Midbrain (tissue), 1 donor: ENCODE measurements around the gene NMRAL1.

ENCODE experiments used
- DNase-seq: peaks from one replicate; lab custom pipeline; 2025; lab: John Stamatoyannopoulos, UW

Gene NMRAL1

DNA sequence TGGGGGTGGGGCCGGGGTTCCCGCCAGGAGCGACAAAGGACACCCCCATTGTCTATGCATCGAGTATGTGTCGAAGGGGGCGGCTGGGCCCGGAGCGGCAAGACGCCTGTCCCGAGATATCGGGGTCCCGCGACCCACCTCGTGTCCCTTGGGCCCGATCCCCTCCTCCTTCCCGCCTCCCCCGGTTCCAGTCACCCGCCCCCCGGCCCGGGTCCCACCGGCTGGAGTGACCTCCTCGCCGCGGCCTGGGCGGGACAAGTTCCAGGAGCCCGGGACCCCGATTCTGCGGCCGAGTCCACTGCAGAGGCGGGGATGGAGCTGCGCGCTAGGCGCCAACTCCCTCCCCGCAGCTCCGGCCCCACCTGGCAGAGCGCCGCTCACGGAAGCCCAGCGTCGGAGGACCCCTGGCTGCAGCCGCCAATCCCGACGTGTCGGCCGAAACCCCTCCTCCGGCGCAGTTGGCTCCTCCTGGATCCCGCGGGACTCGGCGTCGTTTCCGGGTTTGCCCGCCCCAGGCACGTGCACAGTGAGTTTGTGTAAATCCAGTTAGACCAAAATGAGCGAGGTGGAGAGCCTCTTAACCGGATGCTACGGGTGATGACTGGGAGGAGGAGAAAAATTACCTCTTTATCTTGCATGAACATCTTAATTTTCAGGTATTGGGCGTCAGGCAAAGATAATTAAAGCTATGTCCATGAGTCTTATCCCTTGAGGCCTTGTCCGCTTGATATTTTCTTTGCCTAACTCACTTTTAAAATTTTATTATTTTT lies at the start of gene NMRAL1:
TSS of gene NMRAL1 (minus strand) at position 434 of the 770 bp plus-strand sequence. CDS start 493 bp downstream, outside the sequence.
- peak; percentile 71 for DNase-seq

DNA sequence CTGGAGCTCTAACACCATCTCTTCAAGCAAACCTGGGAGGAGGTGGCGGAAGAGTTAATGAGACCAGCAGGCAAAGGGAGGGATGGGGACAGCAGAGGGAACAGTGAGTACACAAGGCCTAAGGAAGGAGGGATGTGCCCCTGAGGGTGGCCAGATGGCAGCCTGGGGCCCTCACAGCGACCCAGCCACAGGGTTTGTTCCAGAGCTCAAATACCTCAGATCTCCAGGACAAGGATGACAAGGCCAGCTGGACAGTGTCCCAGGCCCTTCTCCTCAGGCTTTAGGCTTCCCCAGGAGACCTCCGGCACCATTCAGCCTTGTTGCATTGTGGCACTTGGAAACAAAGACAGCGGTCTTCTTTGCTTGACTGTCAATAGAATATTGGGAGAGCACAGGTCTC lies 49.3 kb upstream of the NMRAL1 start:
- peak; percentile 62 for DNase-seq

DNA sequence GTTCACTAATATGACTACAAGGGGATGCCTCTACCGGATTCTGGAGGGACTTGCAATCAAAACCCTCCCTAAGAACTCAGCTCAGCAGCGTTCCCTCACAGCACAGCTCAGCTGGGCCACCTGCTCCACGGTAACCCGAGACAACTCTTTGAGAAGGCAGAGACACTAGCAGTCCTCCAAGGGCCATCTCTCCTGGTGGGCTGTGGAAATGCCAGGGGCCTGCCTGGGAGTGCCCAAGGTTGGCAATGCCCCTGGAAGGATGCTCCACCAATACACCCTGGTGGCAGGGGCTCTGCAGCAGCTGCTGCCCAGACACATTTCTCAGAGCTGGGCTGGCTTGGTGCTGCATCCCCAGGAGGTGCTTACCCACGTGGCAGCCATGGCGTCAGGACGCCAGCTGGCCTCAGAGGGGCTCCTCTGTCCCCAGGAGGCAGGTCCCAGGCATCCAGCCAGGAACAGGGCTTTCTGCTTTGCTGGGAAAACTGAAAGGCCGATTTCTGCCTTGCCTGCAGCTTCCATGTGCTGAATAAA lies 47.7 kb upstream of the NMRAL1 start:
- peak; percentile 86 for DNase-seq

DNA sequence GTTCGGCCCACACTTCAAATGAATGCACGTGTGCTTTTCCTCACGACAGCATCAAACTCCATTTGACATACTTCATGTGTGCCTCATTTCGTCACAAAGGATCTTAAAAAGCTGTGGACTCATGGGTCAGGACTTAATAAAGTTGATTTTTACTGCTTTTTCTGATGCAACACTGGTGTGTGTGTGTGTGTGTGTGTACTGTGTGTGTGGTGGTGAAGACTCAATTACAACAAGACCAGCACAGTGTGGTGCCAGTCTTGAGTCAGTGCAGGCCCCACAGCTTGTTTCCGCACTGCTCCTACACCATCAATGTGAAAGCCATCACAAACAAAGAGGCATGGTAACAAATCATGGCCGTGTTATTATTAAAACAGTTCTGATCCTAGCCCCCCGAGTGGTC lies 46.5 kb upstream of the NMRAL1 start:
- no peak for DNase-seq

DNA sequence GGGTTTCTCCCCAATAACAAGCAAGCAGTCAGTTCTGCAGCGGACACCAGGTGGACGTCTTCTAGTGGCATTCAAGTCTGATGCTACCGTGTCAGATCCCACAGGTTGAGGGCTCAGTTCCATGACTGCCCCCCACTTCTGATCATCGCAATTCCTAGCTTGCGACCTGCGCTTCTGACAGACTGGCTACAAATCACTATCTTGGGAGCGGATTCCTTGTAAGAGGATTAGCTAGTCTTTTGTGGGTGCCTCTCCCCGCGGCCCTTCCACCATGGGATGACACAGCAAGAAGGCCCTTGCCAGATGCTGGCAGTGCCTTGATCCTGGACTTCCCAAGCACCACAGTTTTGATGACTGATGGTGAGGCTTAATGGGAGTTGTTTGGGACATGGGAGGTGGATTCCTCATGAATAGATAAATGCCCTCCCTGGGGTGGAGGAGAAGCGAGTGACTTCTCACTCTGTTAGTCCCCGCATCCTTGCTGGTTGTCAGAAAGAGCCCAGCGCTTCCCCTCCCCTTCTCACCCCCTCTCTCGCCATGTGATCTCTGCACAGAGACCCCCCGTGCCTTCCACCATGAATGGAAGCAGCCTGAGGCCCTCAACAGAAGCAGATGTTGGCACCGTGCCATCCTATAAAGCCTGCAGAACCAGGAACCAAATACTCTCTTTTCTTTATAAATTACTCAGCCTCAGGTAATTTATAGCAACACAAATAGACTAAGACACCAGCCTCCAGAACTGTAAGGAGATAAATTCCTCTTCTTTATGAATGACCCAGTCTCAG lies 45.0 kb upstream of the NMRAL1 start:
- DNase-seq, result no peak

DNA sequence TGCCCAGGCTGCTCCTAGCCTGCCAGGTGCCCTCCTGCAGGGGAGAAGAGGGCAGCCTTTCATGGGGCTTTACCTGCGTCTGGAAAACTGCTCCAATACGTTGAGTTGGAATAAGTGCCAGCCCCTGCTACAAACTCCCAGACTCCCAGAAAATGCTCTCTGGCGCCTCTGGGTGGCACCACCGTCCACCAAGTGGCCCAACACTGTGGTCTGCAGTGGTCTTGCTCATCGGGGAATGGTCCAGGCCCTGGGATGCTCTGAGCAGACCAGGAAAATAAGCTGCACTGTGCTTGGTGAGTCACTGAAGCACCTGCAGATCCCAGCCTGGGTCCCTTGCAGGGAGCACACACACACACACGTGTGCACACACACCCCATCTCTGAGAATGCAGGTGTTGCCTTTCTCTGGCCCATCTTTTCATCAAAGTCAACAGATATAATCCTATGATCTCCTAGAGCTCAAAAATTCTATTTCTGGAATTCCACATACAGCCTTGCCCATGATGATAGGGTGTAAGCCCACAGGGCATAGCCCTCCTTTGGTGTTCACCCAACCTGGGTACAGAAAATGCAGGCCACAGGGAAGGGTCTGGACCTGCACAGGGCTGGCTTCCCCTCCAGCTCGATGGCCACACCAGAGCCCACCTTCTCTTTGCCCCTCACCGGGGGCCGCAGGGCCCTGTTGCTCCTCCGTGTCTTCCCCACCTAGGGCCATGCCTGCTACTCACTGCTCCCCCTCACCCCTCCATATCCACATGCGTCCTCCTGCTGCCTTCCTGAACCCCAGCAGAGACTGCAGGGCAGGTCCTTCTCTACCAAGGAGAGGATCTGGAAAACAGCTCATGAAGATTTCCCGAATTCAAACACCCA lies 43.6 kb upstream of the NMRAL1 start:
- peak; percentile 30 for DNase-seq

DNA sequence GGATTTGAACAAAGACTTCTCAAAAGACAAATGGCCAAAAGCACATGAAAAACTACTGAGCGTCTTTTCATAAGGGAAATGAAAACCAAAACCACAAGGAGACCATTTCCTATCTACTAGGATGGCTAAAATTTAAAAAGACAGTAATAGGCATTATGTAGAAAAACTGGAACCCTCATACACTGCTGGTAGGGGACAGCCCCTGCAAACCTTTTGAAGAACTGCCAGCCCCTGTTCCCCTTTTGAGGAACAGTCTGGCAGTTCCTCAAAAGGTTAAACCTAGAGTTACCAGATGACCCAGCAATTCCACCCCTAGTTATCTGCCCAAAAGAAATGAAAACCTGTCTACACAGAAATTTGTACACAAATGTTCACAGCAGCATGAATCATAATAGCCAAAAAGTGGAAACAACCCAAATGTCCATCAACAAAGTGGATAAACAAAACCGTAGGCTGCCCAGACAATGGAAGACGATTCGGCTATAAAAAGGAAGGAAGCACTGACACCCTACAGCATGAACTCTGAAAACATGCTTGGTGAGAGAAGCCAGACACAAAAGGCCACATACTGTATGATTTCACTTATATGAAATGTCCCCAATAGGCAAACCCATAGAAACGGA lies 41.3 kb upstream of the NMRAL1 start:
- no peak for DNase-seq

DNA sequence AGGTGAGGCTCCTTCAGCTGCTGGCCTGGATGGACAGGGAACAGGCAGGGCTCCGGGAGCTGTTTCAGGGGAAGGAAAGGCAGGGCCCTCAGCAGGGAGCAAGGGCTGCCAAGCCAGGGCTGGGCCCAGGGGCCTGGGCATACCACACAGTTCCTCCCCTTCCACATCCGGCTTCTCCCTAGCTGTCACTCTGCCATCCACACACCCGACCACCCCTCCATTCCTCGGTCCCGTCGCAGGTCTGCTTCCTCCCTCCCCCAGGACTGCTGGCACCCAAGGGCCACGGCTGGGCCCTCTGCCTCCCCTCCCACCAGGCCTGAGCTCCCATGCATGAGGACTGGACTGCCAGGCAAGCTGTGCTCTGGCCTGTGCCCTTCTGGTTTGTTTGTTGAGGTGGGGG lies 40.2 kb upstream of the NMRAL1 start:
- no peak for DNase-seq

DNA sequence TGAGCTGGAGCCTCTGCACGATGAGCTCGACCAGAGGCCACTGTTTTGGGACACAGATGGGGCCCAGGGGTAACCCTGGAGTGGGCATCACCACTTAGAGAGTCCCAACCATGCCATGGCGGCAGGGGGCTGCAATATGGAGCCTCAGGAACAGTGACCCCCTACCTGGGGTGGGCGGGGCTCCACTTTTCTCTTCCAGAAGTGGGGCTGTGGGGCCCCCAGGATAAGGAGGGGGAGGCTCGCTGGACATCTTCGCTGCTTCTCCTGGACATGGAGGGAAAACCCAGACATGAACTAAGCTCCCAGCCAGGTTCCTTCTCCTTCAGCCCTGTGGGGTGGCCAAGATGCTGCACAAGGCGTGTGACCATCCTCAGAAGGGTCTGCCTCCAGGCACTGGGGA lies 39.5 kb upstream of the NMRAL1 start:
- DNase-seq, result no peak

DNA sequence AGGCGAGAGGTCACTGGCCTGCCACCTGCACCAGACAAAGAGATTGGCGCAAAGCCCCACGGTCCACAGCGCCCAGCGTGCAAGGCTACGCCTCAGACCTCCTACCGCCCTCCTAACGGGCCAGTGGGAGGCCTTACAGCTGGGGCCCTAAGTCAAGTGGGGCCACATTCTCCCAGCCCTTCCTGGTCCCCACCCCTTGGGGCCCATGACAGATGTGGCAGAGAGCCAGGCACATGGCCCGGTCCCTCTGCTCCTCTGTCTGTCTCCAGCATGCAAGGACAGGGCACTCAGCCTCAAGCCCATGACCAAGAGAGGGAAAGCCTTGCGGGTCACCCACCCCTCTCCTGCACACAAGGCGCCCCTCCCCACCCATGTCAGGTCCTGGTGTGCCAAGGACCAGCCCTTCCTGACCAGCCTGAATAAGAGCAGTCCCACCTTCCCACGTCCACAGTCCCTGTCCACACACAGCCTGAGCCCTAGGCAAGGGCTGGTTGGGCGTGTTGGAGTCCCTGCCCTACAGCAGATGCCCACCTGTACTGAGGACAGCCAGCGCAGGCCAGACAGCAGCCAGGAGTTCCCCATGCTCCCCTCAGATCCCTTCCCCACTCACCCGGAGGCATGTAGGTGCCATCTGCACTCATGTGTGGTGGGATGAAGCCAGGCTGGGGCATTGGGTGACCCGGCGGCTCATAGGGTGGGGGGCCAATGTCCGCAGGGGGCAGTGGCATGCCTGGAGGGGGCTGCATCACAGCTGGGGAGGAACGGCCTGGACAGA lies 38.8 kb upstream of the NMRAL1 start:
- DNase-seq, result no peak

DNA sequence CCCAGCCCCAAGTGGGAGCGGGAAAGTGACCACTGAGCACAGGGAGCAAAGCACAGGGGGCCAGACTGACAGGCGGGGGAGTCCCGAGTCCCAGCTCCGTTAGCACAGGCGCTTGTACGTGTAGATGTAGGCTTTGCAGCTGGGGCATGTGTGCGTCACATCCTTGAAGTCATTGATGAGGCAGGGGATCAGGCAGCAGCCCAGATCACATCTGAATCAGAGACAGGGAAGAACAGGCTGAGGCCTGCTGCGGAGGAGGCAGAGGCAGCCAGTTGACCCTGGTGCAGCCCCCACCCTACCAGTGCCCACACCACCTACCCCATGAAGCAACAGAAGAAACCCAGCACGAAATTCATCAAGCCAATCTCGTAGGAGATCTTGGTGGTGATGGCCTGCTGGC lies 38.0 kb upstream of the NMRAL1 start:
- no peak for DNase-seq

DNA sequence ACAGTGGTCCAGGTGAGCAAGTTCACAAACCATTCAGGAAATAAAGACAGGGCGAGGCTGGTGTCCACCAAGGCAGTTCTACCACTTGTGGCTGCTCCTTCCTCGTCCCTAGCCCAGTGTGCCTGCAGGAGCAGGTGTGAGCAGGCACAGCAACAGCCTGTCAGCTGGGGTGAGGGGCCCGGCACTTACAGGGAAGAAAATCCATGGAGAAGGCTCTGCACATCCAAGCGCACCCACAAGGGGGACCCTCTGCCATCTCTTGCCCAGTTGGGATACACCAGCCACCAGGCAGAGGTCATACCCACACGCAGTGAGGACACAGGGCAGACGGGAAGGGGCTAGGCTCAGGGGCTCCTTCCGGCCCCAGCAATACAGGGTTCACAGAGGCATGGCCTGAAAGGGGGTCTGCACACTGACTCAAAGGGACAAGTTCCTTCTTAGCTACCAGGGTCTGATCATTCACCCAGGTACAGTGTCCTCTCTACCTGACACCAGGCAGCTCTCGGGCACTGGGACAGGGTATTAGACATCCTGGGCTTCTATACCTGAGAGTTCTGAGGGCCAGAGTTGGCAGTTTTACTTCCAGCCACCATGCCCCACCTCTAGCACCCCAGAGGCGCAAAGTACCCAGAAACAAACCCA lies 37.1 kb upstream of the NMRAL1 start:
- peak; percentile 37 for DNase-seq

DNA sequence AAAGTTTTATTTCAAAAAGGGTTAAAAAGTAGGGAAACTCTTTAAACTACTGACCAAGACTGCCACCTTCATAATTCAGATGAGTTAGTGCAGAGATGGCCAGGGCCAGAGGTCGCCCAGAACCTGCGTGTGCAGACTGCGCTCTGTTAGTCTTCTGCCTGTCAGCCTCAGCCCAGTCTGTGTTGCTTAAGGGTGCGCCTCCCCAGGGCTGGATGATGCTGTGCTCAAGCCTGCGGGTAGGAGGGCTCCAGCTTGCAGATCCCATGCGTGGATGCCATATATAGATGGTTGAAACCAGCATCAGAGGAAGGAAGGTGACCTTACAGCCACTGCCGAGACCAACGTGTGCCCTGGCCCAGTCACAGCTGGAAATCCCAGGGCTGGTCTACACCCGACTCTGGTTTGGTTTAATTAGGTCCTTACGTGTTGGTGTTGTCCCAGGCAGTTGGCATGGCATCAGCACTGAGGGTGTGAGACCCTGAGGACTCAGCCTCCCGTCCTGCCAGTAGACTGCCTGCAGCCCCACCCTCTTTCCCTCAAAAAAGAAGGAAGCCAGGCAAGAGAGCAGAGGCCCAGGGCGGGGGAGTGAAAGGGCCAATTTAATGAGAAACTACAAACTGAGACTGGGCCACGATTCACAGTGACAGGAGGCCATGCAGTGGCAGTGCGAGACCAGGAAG lies 36.5 kb upstream of the NMRAL1 start:
- no peak for DNase-seq

DNA sequence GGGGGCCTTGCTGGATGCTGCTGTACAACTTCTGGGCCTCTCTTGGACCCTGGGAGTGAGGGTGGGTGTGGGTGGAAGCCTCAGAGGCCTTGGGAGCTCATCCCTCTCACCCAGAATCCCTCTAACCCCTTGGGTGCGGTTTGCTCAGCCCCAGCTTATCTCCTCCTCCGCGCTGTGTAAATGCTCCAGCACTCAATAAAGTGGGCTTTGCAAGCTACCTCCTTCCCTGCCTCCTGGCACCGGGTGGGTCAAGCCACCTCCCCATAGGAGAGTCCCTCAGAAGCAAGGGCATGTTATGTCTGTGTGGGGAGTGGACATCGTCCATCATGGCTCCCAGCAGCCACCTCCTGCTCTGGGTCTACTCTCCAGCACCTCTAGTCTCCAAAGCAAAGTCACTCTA lies 35.7 kb upstream of the NMRAL1 start:
- DNase-seq, result no peak

DNA sequence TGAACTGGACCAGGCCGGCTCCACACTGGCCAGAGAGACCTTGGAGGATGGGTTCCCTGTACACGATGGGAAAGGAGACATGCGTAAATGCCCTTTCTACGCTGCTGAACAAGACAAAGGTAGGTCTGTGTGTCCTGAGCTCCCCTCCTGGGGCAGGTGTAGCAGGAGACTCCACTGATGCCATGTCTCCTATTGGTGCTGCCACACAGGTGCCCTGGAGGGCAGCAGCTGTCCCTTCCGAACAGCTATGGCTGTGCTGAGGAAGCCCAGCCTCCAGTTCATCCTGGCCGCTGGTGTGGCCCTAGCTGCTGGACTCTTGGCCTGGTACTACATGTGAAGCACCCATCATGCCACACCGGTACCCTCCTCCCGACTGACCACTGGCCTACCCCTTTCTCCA lies 35.0 kb upstream of the NMRAL1 start:
- DNase-seq, result no peak

DNA sequence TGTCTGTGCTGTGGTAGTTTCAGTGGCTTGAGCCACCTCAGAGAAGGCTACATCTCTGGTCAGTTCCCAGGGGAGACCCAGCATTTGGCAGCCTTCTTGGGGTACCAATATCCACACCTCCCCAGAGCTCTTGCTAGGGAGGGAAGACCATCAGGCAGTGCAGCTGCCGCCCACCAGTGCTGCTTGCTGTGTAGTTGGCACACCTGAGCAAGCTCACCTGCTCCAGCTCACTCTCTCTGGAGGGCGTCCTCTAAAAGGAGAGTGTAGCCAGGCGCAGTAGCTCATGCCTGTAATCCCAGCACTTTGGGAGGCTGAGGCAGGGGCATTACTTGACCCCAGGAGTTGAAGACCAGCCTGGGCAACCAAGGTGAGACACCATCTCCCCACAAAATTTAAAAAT lies 34.4 kb upstream of the NMRAL1 start:
- DNase-seq, result no peak

DNA sequence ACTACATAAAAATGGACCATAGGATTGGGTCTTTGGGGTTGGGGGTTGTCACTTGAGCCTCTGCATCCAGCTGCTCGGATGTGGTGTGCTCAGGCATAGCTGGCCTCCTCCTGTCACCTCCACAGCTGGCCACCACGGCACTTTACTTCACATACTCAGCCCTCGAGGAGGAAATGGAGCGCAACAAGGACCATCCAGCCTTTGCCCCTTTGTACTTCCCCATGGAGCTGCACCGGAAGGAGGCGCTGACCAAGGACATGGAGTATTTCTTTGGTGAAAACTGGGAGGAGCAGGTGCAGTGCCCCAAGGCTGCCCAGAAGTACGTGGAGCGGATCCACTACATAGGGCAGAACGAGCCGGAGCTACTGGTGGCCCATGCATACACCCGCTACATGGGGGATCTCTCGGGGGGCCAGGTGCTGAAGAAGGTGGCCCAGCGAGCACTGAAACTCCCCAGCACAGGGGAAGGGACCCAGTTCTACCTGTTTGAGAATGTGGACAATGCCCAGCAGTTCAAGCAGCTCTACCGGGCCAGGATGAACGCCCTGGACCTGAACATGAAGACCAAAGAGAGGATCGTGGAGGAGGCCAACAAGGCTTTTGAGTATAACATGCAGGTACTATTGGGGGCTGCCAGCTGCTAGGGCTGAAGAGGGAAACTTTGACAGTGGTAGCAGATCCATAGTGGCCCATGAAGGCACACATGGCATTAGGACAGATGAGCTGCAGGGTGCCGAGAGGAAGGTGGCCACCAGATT lies 33.3 kb upstream of the NMRAL1 start:
- no peak for DNase-seq

DNA sequence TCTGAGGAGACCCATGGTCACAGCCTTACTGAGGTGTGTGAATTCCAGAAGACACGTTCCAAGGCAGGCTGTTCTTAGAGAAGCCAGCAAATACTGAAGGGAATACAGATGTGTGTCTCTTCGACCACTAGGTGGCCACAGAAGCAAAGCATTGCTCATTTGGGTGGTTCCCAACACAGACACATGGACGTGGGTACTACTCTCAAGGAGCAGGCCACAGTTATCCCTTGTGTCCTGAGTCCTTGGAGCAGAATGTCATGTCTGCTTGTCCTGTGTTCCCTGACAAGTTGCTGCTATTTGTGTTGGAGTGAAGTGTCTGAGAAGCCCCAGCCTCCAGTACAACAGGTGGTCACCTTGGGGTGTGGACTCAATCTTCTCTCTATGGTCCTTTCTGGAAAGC lies 32.0 kb upstream of the NMRAL1 start:
- peak; percentile 80 for DNase-seq
